ENCODE results near the gene METTL16. TPM values are rescaled to one million over a fixed set of nuclear protein-coding genes. Genes with fewer than 3 reads are reported as not detected.
A peak's percentile ranks its signal among the peaks of the same experiment; 100 is the strongest.
"Not testable (repeated sequence)": the region's sequence is repeated elsewhere in the genome, so short reads cannot be mapped to it uniquely, and the experiment has no call there.

Gene METTL16
- total RNA-seq, 2 donors from 2014 or later = 12.9 to 24.1 TPM

GRCh38 chr17:2442166-2442565 is 69.5 kb downstream of the METTL16 start:
- DNase-seq (no peak), ATAC-seq (no peak)
- H3K27me3 ChIP-seq = no peaks in the 10 kb centered on the region
- H3K9me3 ChIP-seq = no peaks in the 10 kb centered on the region
- H3K4me1 ChIP-seq = peaks cover under 1% of the 10 kb centered on the region
- 21 to 24% methylated on average over 3 of the region's 3 CpGs for WGBS, 2 donors
- intact Hi-C loops (cut with DNase I) = no loop called here
- H3K4me3 ChIP-seq = no peak overlapping the region
- H3K27ac ChIP-seq = no peak overlapping the region
- no peak for TF ChIP-seq CTCF (IDR thresholded peaks at IDR 0.05)
- TF ChIP-seq POLR2A (IDR thresholded peaks at IDR 0.05) = no peak
- peaks cover 0 to 6% of the 10 kb centered on the region in 2 donors for H3K36me3 ChIP-seq (replicated peaks in 1 of 2; ENCODE audit: insufficient read depth in 1 of 2, low read depth in 2 of 2)

- peaks cover 13% of the 10 kb centered on the region for H3K4me1 ChIP-seq
- ATAC-seq (no peak), DNase-seq (no peak)
- H3K27me3 ChIP-seq = no peaks in the 10 kb centered on the region
- no peaks in the 10 kb centered on the region for H3K9me3 ChIP-seq
- intact Hi-C loops (cut with DNase I) = no loop called here
- H3K4me3 ChIP-seq = no peak overlapping the region
- TF ChIP-seq POLR2A (IDR thresholded peaks at IDR 0.05) (no peak), CTCF (IDR thresholded peaks at IDR 0.05) (no peak)
- H3K36me3 ChIP-seq (replicated peaks in 1 of 2; ENCODE audit: insufficient read depth in 1 of 2, low read depth in 2 of 2) = peaks cover 0 to 6% of the 10 kb centered on the region in 2 donors
- H3K27ac ChIP-seq = no peak overlapping the region
- WGBS, 2 donors = 92 to 94% methylated on average over 4 of the region's 4 CpGs
Measured at GRCh38 chr17:2440930-2441329, 70.8 kb downstream of the METTL16 start.

- intact Hi-C loops (cut with DNase I); H3K9me3 ChIP-seq; H3K27me3 ChIP-seq; H3K36me3 ChIP-seq (replicated peaks in 1 of 2; ENCODE audit: insufficient read depth in 1 of 2, low read depth in 2 of 2); ATAC-seq; DNase-seq; H3K4me3 ChIP-seq: not testable (repeated sequence)
- 82 to 100% methylated on average over 6 of the region's 6 CpGs for WGBS, 2 donors
- peaks cover 21% of the 10 kb centered on the region for H3K4me1 ChIP-seq
- H3K27ac ChIP-seq = peak overlapping the region in 1 of 4 donors; percentile 28
Measured at GRCh38 chr17:2439997-2440396, 71.7 kb downstream of the METTL16 start.

- 80 to 94% methylated on average over 6 of the region's 6 CpGs for WGBS, 2 donors
- TF ChIP-seq POLR2A (IDR thresholded peaks at IDR 0.05) = no peak
- no peak for TF ChIP-seq CTCF (IDR thresholded peaks at IDR 0.05)
- Histone ChIP-seq H3K9me3 (no peaks in the 10 kb centered on the region), H3K4me3 (no peak overlapping the region), H3K27me3 (no peaks in the 10 kb centered on the region), H3K27ac (peak overlapping the region in 1 of 4 donors; percentile 2), H3K36me3 (replicated peaks in 1 of 2; ENCODE audit: insufficient read depth in 1 of 2, low read depth in 2 of 2) (peaks cover 0 to 6% of the 10 kb centered on the region in 2 donors), H3K4me1 (peaks cover 21% of the 10 kb centered on the region)
- ATAC-seq = no peak
- intact Hi-C loops (cut with DNase I) = no loop called here
- DNase-seq = no peak
Measured at GRCh38 chr17:2438823-2439222, 72.9 kb downstream of the METTL16 start.

GRCh38 chr17:2436316-2436905 is 75.3 kb downstream of the METTL16 start:
- Histone ChIP-seq H3K4me1 (peaks cover 21% of the 10 kb centered on the region), H3K27me3 (no peaks in the 10 kb centered on the region), H3K27ac (peak overlapping the region; percentile 15 to 74 (median 66)), H3K9me3 (no peaks in the 10 kb centered on the region), H3K36me3 (replicated peaks in 1 of 2; ENCODE audit: insufficient read depth in 1 of 2, low read depth in 2 of 2) (peaks cover 0 to 6% of the 10 kb centered on the region in 2 donors), H3K4me3 (no peak overlapping the region)
- intact Hi-C loops (cut with DNase I) = no loop called here
- TF ChIP-seq POLR2A (IDR thresholded peaks at IDR 0.05) = no peak
- TF ChIP-seq CTCF (IDR thresholded peaks at IDR 0.05) = no peak
- ATAC-seq = peak; percentile 59
- DNase-seq = peak; percentile 32 to 68 (median 60)
- 22 to 29% methylated on average over 5 of the region's 5 CpGs for WGBS, 2 donors
